H1 (cell line): ENCODE data around the gene ARHGAP27. TPM values are rescaled to one million over a fixed set of nuclear protein-coding genes. Genes with fewer than 3 reads are reported as not detected.
"Not testable (repeated sequence)": the region's sequence is repeated elsewhere in the genome, so short reads cannot be mapped to it uniquely, and the experiment has no call there.

ENCODE experiments used
- CTCF ChIA-PET: fragments of 300-600 bp; sonication (Branson Sonifier 250); formaldehyde crosslinking; loops from one replicate; lab custom pipeline; 2021; ENCODE audit not compliant: partially characterized antibody; lab: Charles Lee
- POLR2A ChIA-PET: fragments of 300-600 bp; sonication (Branson Sonifier 250); formaldehyde crosslinking; loops from one replicate; lab custom pipeline; 2021; ENCODE audit warnings: inconsistent platforms; ENCODE audit not compliant: partially characterized antibody; lab: Charles Lee
- DNase-seq, 2 experiments: peaks; one replicate each; pipeline versions ENCODE4 v3.0.0 to v3.0.0-alpha.2; 2010 to 2022; ENCODE audit warnings: low spot score in 2 of 2, low read depth in 1 of 2, mixed read lengths in 1 of 2
- FAIRE-seq: peaks from 2 replicates; lab custom pipeline; 2011; peaks lifted over from hg19 to GRCh38; lab: Jason Lieb, UNC
- H2AFZ ChIP-seq: 2 replicates; pipeline ENCODE4 v1.8.1; 2012; ENCODE audit warnings: low read length, inconsistent platforms
- H2AK5ac ChIP-seq: 2 replicates; pipeline ENCODE4 v1.6.1; 2013; ENCODE audit warnings: low read depth, low read length
- H2BK120ac ChIP-seq: replicated peaks from 2 replicates; pipeline ENCODE3; 2013; ENCODE audit warnings: low read depth, low read length, inconsistent platforms
- H2BK12ac ChIP-seq: 2 replicates; pipeline ENCODE4 v1.6.1; 2013; ENCODE audit warnings: low read depth, low read length
- H2BK15ac ChIP-seq: 2 replicates; pipeline ENCODE4 v1.6.1; 2013; ENCODE audit warnings: low read length
- H2BK20ac ChIP-seq: 2 replicates; pipeline ENCODE4 v1.6.1; 2013; ENCODE audit warnings: low read length
- H2BK5ac ChIP-seq: 2 replicates; pipeline ENCODE4 v1.6.1; 2013; ENCODE audit warnings: low read depth, low read length
- H3K14ac ChIP-seq: 2 replicates; pipeline ENCODE4 v1.6.1; 2013; ENCODE audit warnings: inconsistent platforms; ENCODE audit not compliant: insufficient read length
- H3K18ac ChIP-seq: 2 replicates; pipeline ENCODE4 v1.6.1; 2013; ENCODE audit warnings: low read length; ENCODE audit errors: extremely low read depth
- H3K23ac ChIP-seq: 2 replicates; pipeline ENCODE4 v1.6.1; 2013; ENCODE audit warnings: inconsistent platforms; ENCODE audit not compliant: insufficient read length
- H3K23me2 ChIP-seq: 2 replicates; pipeline ENCODE4 v1.6.1; 2013; ENCODE audit warnings: low read depth, low read length
- H3K27ac ChIP-seq: 2 replicates; pipeline ENCODE4 v1.6.1; 2011; ENCODE audit warnings: low read depth, low read length, inconsistent platforms
- H3K27me3 ChIP-seq, 4 experiments: replicated peaks in 1 of 4; 1 replicate in 1 of 4; 2 replicates in 3 of 4; pipeline versions ENCODE4 v1.6.1 to v1.8.1; 2011 to 2013; ENCODE audit warnings: low read length in 3 of 4, mild to moderate bottlenecking in 3 of 4, inconsistent platforms in 2 of 4, mixed read lengths in 2 of 4, moderate library complexity in 1 of 4; ENCODE audit not compliant: control insufficient read depth in 3 of 4, insufficient read depth in 3 of 4; ENCODE audit errors: extremely low read depth in 1 of 4
- H3K36me3 ChIP-seq, 4 experiments: 2 replicates each; pipeline versions ENCODE4 v1.6.1 to v1.8.1; 2011 to 2013; ENCODE audit warnings: mild to moderate bottlenecking in 4 of 4, low read length in 3 of 4, moderate library complexity in 2 of 4, control low read depth in 1 of 4, inconsistent platforms in 1 of 4; ENCODE audit not compliant: insufficient read depth in 4 of 4, control insufficient read depth in 2 of 4
- H3K4ac ChIP-seq: replicated peaks from 2 replicates; pipeline ENCODE3; 2013; ENCODE audit warnings: low read length, low read depth, mixed read lengths, inconsistent platforms; ENCODE audit not compliant: insufficient read length
- H3K4me1 ChIP-seq, 4 experiments: replicated peaks in 1 of 4; 1 replicate in 1 of 4; 2 replicates in 3 of 4; pipeline versions ENCODE4 v1.6.1 to v1.8.1; 2011 to 2013; ENCODE audit warnings: low read length in 3 of 4, inconsistent platforms in 2 of 4, mixed read lengths in 1 of 4; ENCODE audit not compliant: insufficient read depth in 4 of 4, control insufficient read depth in 3 of 4
- H3K4me2 ChIP-seq, 2 experiments: 2 replicates each; pipeline versions ENCODE4 v1.6.1 to v1.8.1; 2011 to 2013; ENCODE audit warnings: low read depth in 2 of 2, low read length in 2 of 2, control low read depth in 1 of 2, inconsistent platforms in 1 of 2, mild to moderate bottlenecking in 1 of 2; ENCODE audit not compliant: insufficient read depth in 1 of 2
- H3K4me3 ChIP-seq, 4 experiments: fragments of 200-600, 300-600 bp in 1 of 4; sonication (generic), shearing (Covaris generic), sonication (Bioruptor Twin) in 1 of 4; 2 replicates each; pipeline versions ENCODE4 v1.5.1 to v1.8.1; 2011 to 2016; ENCODE audit warnings: low read length in 4 of 4, low read depth in 3 of 4, control low read depth in 2 of 4, inconsistent platforms in 2 of 4, mild to moderate bottlenecking in 2 of 4, mixed read lengths in 1 of 4, moderate library complexity in 1 of 4; ENCODE audit not compliant: insufficient read depth in 2 of 4; ENCODE audit errors: extremely low read depth in 1 of 4
- H3K56ac ChIP-seq: replicated peaks from 2 replicates; pipeline ENCODE3; 2013; ENCODE audit warnings: low read depth, mild to moderate bottlenecking, mixed read lengths, low read length, inconsistent platforms; ENCODE audit not compliant: insufficient read length
- H3K79me1 ChIP-seq: 2 replicates; pipeline ENCODE4 v1.6.1; 2013; ENCODE audit warnings: low read depth, low read length, control low read depth
- H3K79me2 ChIP-seq, 2 experiments: 2 replicates each; pipeline versions ENCODE4 v1.6.1 to v1.8.1; 2012 to 2013; ENCODE audit warnings: low read length in 2 of 2, mild to moderate bottlenecking in 2 of 2, inconsistent platforms in 1 of 2; ENCODE audit not compliant: insufficient read depth in 2 of 2, control insufficient read depth in 1 of 2
- H3K9ac ChIP-seq, 4 experiments: replicated peaks in 1 of 4; 1 replicate in 1 of 4; 2 replicates in 3 of 4; pipeline versions ENCODE4 v1.6.1 to v1.8.1; 2011 to 2013; ENCODE audit warnings: low read depth in 3 of 4, low read length in 3 of 4, control low read depth in 2 of 4, mild to moderate bottlenecking in 2 of 4, moderate library complexity in 2 of 4, inconsistent platforms in 1 of 4; ENCODE audit errors: extremely low read depth in 1 of 4
- H3K9me3 ChIP-seq, 2 experiments: 2 replicates each; pipeline versions ENCODE4 v1.6.1 to v1.8.1; 2012 to 2013; ENCODE audit warnings: mild to moderate bottlenecking in 2 of 2, moderate library complexity in 2 of 2, control low read depth in 1 of 2, inconsistent platforms in 1 of 2, low read depth in 1 of 2, low read length in 1 of 2, mixed read lengths in 1 of 2; ENCODE audit not compliant: insufficient read depth in 2 of 2
- H4K20me1 ChIP-seq, 2 experiments: replicated peaks in 1 of 2; 2 replicates each; pipeline versions ENCODE3 to v1.8.1; 2011 to 2013; ENCODE audit warnings: inconsistent platforms in 2 of 2, low read length in 2 of 2, mild to moderate bottlenecking in 1 of 2; ENCODE audit not compliant: insufficient read depth in 2 of 2, control insufficient read depth in 1 of 2
- H4K5ac ChIP-seq: 2 replicates; pipeline ENCODE4 v1.6.1; 2013; ENCODE audit warnings: low read length, low read depth, mixed read lengths, inconsistent platforms; ENCODE audit not compliant: insufficient read length
- H4K8ac ChIP-seq: 2 replicates; pipeline ENCODE4 v1.8.0; 2013; ENCODE audit warnings: mild to moderate bottlenecking, moderate library complexity, low read length, inconsistent platforms; ENCODE audit not compliant: insufficient read depth; ENCODE audit errors: extremely low read depth
- H4K91ac ChIP-seq: replicated peaks from 2 replicates; pipeline ENCODE3; 2013; ENCODE audit warnings: low read length, mixed read lengths, inconsistent platforms; ENCODE audit not compliant: insufficient read length
- WGBS, 2 experiments: shearing (Covaris generic) in 1 of 2; methylation state at CpG; one replicate each; pipeline versions ENCODE4 v1.1.6 to v1.1.7; 2013 to 2015; ENCODE audit warnings: low lambda C conversion rate in 2 of 2, mixed read lengths in 2 of 2, inconsistent platforms in 1 of 2, low coverage in 1 of 2, missing lambda C conversion rate in 1 of 2; ENCODE audit not compliant: insufficient replicate concordance in 2 of 2, insufficient coverage in 1 of 2, insufficient read length in 1 of 2; ENCODE audit errors: extremely low coverage in 1 of 2, missing lambda C conversion rate in 1 of 2; 5-methylcytosine and 5-hydroxymethylcytosine counted together
- polyA plus RNA-seq, 7 experiments: library from polyadenylated mRNA; depleted of rRNA in 3 of 7; stranded (reverse) in 5 of 7; unstranded in 2 of 7; fragments of >200 nt in 5 of 7; fragments of 200-250 nt in 2 of 7; gene quantifications; 1 replicate in 5 of 7; 2 replicates in 1 of 7; 4 replicates in 1 of 7; pipeline versions ENCODE4 v1.2.1 to v1.2.3, GENCODE V29; 2011 to 2013; ENCODE audit warnings: missing spikeins in 2 of 7, mixed read lengths in 2 of 7
- total RNA-seq: library from RNA; stranded (reverse); fragmentation: NEBNext Ultra II Directional; extraction: Animal tissue kit (Norgen Biotek cat#: 25700); gene quantifications from 2 replicates; pipeline ENCODE4 v1.2.1, GENCODE V29; 2021

Gene ARHGAP27
- total and polyA plus RNA-seq, 2 of the 8 experiments (the other 6 are each of a cell fraction or from before 2014, with no cell fraction given), result 11.6 to 13.1 TPM

- not testable (repeated sequence) for H3K27ac ChIP-seq
- 81% methylated on average over 6 of the region's 10 CpGs; no CpG with 5 or more reads in 1 of the 2 experiments for WGBS, 2 experiments
Measured at GRCh38 chr17:45443371-45444260, 10.9 kb upstream of the ARHGAP27 start.

More at GRCh38 chr17:45443371-45444260, 10.9 kb upstream of the ARHGAP27 start:
- H2AFZ ChIP-seq, H3K4me1 ChIP-seq, H3K9me3 ChIP-seq, H2BK20ac ChIP-seq, H3K27me3 ChIP-seq, H3K23ac ChIP-seq, H3K4me2 ChIP-seq, H3K4ac ChIP-seq, H2BK120ac ChIP-seq, H3K9ac ChIP-seq, H2BK5ac ChIP-seq, H4K20me1 ChIP-seq, POLR2A ChIA-PET, H4K8ac ChIP-seq, FAIRE-seq, H2AK5ac ChIP-seq, H2BK12ac ChIP-seq, H3K4me3 ChIP-seq, H2BK15ac ChIP-seq, DNase-seq, H3K14ac ChIP-seq, CTCF ChIA-PET, H3K56ac ChIP-seq, H3K23me2 ChIP-seq, H4K91ac ChIP-seq, H4K5ac ChIP-seq, H3K79me1 ChIP-seq, H3K79me2 ChIP-seq, H3K18ac ChIP-seq, H3K36me3 ChIP-seq: not testable (repeated sequence)
